Right hindlimb (tissue), 1 donor: ENCODE results near the gene REST.
"Not testable (repeated sequence)": the region's sequence is repeated elsewhere in the genome, so short reads cannot be mapped to it uniquely, and the experiment has no call there.

ENCODE experiments used
- DNase-seq: peaks from one replicate; pipeline ENCODE4 v3.0.0-alpha.2; 2018

The REST gene

GRCh38 chr4:56909086-56909894, 1.6 kb downstream of the REST start:
- no peak for DNase-seq

- DNase-seq: no peak
Measured at GRCh38 chr4:56910172-56910967, 2.7 kb downstream of the REST start.

GRCh38 chr4:56914336-56914735, 6.6 kb downstream of the REST start:
- DNase-seq: no peak

GRCh38 chr4:56914977-56915376, 7.3 kb downstream of the REST start:
- DNase-seq: not testable (repeated sequence)

- DNase-seq: no peak
Measured at GRCh38 chr4:56927196-56927595, 19.5 kb downstream of the REST start.

- no peak for DNase-seq
Measured at GRCh38 chr4:56930638-56931037, 22.9 kb downstream of the REST start.

DNA sequence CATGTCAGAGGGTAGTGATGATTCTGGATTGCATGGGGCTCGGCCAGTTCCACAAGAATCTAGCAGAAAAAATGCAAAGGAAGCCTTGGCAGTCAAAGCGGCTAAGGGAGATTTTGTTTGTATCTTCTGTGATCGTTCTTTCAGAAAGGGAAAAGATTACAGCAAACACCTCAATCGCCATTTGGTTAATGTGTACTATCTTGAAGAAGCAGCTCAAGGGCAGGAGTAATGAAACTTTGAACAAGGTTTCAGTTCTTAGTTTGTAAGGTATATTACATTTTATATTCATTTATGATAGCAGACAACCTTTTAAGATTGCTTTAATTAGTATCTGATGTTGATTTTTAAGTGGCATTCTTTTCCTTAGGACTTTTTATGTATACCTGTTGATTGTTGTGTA, 24.2 kb downstream of the REST start:
- no peak for DNase-seq

DNA sequence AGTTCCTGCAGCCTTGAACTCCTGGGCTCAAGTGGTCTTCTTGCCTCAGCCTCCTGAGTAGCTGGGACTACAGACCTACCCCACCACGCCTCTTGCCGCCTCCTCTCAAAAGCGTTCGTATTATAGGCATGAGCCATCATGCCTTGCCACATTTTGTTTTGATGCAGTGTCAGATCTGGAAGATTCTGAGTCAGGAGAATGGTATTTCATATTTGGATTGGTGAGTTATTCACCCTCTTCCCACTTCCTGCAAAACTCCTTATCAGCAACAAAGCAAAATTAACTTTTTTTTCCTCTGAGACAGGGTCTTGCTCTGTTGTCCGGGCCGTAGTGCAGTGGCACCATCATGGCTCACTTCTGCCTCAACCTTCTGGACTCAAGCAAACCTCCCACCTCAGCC, 29.6 kb downstream of the REST start:
- no peak for DNase-seq

GRCh38 chr4:56939826-56940225, 32.1 kb downstream of the REST start:
- DNase-seq: not testable (repeated sequence)

DNA sequence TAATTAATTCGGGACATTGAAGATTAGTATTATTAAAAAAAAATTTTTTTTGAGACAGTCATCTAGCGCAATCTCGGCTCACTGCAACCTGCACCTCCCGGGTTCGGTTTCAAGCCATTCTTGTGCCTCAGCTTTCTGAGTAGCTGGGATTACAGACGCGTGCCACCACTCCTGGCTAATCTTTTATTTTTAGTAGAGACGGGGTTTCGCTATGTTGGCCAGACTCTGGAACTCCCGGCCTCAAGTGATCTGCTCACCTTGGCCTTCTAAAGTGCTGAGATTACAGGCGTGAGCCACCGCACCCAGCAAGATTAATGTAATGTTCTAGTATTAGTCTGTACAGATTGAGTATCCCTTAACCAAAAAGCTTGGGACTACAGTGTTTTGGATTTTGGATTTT, 32.7 kb downstream of the REST start:
- DNase-seq: no peak

DNA sequence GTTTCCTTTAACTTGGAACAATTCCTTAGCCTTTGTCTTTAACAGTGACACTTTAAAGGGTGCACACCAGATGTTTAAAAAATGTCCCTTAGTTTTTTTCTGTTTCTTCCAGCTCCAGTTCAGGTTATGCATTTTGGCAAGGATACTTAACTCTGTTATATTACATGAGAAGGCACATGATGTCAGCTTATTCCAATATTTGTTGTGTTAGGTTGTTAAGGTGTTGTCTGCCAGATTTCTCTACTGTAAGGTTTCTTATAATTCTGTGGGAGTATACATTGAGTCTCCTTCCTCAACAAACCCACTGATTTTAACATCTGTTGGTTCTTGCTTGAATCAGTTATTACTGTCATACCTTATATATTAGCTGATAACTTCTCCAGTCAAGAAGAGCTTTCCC, 33.3 kb downstream of the REST start:
- DNase-seq: no peak

DNA sequence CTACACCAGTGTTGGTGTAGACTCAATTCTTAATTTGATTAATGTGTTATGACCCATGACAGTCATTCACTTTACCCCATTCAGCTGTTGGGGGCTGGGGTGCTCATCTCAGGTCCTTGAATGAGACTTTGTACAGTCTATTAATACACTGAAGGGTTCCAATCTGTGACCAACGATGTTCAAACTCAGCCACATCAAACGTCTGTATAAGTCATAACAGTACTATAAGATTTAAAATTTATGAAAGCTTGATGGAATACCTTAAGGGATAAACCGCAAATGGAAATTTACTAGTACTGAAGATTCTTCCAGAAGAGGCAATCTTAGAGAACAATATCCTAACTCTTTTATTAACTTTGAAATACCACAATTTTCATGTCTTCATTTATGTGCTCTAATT, 33.7 kb downstream of the REST start:
- DNase-seq: no peak

- DNase-seq: no peak
Measured at GRCh38 chr4:56953680-56954520, 46.2 kb downstream of the REST start.

GRCh38 chr4:56958111-56958517, 50.4 kb downstream of the REST start:
- peak; percentile 92 for DNase-seq

GRCh38 chr4:56959100-56959499, 51.4 kb downstream of the REST start:
- DNase-seq: no peak

GRCh38 chr4:56961107-56961500, 53.4 kb downstream of the REST start:
- no peak for DNase-seq

- DNase-seq: no peak
Measured at GRCh38 chr4:56971383-56971782, 63.7 kb downstream of the REST start.

GRCh38 chr4:56972389-56972788, 64.7 kb downstream of the REST start:
- no peak for DNase-seq

- no peak for DNase-seq
Measured at GRCh38 chr4:56972809-56973208, 65.1 kb downstream of the REST start.

DNA sequence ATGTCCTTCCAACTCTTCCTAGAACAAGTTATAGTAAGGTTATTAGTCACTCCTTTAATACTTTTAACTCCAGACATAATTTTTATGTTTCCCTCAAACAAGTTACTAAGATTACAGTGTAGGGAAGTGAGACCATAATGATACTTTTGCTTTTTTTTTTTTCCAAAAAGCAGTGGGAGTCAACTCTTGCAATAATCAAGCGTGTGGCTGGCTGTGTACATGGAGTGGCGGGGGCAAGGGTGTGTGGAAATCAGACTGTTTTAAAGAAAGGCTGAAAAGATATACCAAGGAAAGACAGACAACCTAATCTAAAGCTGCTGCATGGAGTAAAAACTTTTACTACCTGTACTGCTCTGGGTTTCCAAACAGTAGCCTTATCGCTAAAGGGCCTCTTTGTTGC, 65.6 kb downstream of the REST start:
- no peak for DNase-seq

DNA sequence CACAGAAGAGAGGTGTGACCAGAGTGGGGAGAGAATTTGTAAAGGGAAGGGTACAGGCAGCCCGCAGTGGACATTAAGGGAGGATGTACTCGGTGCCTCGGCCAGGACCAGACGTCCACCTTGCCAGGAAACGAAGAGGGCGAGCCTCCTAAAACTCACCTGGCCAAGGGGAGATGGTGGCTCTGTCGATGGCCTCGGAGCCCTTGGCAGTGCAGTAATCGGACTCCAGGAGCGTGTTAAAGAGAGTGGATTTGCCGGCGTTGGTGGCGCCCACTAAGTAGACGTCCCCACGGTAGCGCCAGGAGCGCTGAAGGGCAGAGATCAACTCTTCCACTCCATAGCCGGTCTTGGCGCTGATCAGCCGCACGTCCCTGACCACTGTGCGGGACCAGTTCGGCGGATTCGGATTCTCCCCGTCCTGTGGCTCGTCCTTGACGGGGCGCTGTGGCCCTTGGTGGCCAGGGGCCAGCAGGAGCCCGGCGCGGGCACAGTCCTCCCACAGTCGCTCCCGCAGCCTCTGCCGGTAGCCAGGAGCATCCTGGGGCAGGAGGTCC, 68.7 kb downstream of the REST start:
- DNase-seq: peak; percentile 28

DNA sequence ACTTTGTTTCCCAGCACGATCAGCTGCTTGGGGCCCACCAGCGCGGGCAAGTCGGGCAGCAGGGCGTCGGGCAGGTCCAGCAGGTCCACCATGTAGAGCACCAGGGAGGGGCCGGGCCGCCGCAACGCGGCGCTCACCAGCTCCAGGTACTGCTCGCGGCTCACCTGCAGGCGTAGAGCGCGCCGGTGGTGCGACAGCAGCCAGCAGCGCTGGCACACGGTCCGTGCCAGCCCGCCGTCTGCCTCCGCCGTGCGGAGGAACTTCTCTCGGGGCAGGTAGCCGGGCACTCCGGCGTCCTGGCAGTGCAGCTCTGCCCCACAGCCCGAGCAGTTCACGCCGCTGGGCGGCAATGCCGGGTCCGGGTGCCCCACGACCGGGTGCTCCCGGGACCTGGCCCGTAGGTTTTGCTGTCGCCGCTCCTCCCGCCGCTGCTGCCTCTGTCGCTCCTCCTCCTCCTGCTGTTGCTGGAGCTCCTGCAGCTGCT, 69.2 kb downstream of the REST start:
- DNase-seq: no peak
